ENCODE measurements around the gene ALDH2.
"Not testable (repeated sequence)": the region's sequence is repeated elsewhere in the genome, so short reads cannot be mapped to it uniquely, and the experiment has no call there.

ALDH2 gene

DNA sequence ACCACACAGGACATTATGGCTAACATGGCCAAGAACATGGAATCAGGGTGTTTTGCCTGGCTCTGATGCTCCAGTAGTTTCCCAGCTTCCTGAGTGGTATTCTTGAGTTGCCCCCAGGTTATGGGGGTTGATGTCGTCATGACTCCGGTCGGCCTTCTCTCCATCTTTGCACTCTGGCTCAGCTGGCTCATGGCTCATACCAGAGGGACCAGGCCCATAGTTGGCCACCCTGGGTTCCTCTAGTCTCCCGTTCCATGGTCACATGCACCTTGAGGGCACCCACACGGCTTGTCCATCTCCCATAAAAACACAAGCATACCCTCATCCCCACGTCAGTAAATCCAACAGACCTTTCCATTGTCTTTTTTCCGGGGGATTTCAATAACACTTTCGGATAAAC is 51.6 kb downstream of the ALDH2 start:
- Histone ChIP-seq H3K27ac (ENCODE audit: low read depth, low read length, poor library complexity, severe bottlenecking) (no peak overlapping the region), H2AFZ (ENCODE audit: low read length) (no peak overlapping the region), H3K79me2 (ENCODE audit: insufficient read depth, low read length) (no peaks in the 10 kb centered on the region), H3K9ac (ENCODE audit: low read length) (no peak overlapping the region), H3K36me3 (ENCODE audit: insufficient read depth, low read length) (no peaks in the 10 kb centered on the region), H3K4me2 (ENCODE audit: low read length) (no peak overlapping the region), H3K27me3 (ENCODE audit: insufficient read depth, low read length) (no peaks in the 10 kb centered on the region), H3K9me2 (ENCODE audit: low read depth, low read length) (no peaks in the 10 kb centered on the region), H3F3A (ENCODE audit: insufficient read depth, low read length) (no peaks in the 10 kb centered on the region), H3K9me3 (ENCODE audit: low read length) (no peaks in the 10 kb centered on the region), H3K4me1 (ENCODE audit: insufficient read depth, low read length, severe bottlenecking) (no peaks in the 10 kb centered on the region), H4K20me1 (ENCODE audit: insufficient read depth, low read length) (no peaks in the 10 kb centered on the region), H3K4me3 (ENCODE audit: low read depth, low read length, poor library complexity, severe bottlenecking) (no peak overlapping the region)
- TF ChIP-seq, protein P1, sequence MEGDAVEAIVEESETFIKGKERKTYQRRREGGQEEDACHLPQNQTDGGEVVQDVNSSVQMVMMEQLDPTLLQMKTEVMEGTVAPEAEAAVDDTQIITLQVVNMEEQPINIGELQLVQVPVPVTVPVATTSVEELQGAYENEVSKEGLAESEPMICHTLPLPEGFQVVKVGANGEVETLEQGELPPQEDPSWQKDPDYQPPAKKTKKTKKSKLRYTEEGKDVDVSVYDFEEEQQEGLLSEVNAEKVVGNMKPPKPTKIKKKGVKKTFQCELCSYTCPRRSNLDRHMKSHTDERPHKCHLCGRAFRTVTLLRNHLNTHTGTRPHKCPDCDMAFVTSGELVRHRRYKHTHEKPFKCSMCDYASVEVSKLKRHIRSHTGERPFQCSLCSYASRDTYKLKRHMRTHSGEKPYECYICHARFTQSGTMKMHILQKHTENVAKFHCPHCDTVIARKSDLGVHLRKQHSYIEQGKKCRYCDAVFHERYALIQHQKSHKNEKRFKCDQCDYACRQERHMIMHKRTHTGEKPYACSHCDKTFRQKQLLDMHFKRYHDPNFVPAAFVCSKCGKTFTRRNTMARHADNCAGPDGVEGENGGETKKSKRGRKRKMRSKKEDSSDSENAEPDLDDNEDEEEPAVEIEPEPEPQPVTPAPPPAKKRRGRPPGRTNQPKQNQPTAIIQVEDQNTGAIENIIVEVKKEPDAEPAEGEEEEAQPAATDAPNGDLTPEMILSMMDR (IDR thresholded peaks at IDR 0.05; ENCODE audit: low read length), result no peak
- no peak for TF ChIP-seq EZH2 (IDR thresholded peaks at IDR 0.05; ENCODE audit: borderline replicate concordance, low read length)

DNA sequence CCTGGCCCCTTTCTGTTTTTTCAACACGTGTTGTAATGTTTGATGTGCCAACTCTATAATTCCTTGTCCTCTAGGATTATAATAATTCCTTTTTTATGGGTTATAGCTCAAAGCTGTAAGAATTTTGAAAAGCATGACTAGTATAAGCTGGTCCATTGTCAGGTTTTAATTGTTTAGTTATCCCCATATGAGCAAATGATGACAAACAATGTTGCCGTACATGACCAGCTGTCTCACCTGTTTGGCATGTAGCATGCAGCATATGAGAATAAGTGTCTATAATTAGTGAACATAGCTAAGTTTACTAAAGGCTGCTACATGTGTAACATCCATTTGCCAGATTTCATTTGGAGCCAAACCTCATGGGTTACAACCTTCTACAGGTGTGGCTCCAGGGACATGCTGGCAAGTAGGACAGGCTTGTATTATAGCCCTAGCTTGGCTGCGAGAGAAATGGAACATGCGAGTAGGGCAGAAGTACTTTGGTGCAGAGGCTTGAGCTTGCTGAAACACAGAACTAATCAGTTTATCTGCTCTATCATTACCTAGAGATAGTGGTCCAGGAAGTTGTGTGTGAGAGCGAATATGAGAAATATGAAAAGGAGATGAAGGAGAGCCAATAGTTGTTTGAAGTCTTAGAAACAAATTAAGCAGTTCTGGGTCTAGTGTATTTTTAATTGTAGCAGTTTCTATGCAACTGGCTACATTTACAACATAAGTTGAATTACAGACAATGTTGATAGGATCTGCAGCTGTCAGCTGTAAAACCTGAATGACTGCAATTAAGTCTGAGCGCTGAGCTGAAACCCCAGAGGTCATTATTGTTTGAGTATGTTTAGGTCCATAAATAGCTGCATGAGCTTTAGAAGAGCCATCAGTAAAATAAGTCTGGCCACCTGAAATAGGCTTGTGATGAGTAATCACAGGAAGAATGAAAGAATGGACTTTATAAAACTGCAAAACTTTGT is 52.7 kb downstream of the ALDH2 start:
- Histone ChIP-seq H3K9me2 (ENCODE audit: low read depth, low read length) (no peaks in the 10 kb centered on the region), H4K20me1 (ENCODE audit: insufficient read depth, low read length) (no peaks in the 10 kb centered on the region), H3K4me1 (ENCODE audit: insufficient read depth, low read length, severe bottlenecking) (no peaks in the 10 kb centered on the region), H3K4me2 (ENCODE audit: low read length) (no peak overlapping the region), H3K9ac (ENCODE audit: low read length) (no peak overlapping the region), H3K27me3 (ENCODE audit: insufficient read depth, low read length) (no peaks in the 10 kb centered on the region), H3K4me3 (ENCODE audit: low read depth, low read length, poor library complexity, severe bottlenecking) (no peak overlapping the region), H3F3A (ENCODE audit: insufficient read depth, low read length) (no peaks in the 10 kb centered on the region), H3K36me3 (ENCODE audit: insufficient read depth, low read length) (no peaks in the 10 kb centered on the region), H2AFZ (ENCODE audit: low read length) (no peak overlapping the region), H3K79me2 (ENCODE audit: insufficient read depth, low read length) (no peaks in the 10 kb centered on the region), H3K27ac (ENCODE audit: low read depth, low read length, poor library complexity, severe bottlenecking) (no peak overlapping the region), H3K9me3 (ENCODE audit: low read length) (no peaks in the 10 kb centered on the region)
- TF ChIP-seq, protein P1 (IDR thresholded peaks at IDR 0.05; ENCODE audit: low read length), result no peak
- no peak for TF ChIP-seq EZH2 (IDR thresholded peaks at IDR 0.05; ENCODE audit: borderline replicate concordance, low read length)

DNA sequence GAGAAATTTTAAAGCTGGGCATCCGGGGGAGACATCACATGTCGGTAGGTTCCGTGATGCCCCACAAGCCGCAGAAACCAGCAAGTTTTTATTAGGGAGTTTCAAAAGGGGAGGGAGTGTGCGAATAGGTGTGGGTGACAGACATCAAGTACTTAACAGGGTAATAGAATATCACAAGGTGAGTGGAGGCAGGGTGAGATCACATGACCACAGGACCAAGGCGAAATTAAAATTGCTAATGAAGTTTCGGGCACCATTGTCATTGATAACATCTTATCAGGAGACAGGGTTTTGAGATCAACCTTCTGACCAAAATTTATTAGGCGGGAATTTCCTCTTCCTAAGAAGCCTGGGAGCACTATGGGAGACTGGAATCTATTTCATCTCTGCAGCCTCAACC is 54.1 kb downstream of the ALDH2 start:
- H3K27ac ChIP-seq (ENCODE audit: low read depth, low read length, poor library complexity, severe bottlenecking); H3K79me2 ChIP-seq (ENCODE audit: insufficient read depth, low read length); H2AFZ ChIP-seq (ENCODE audit: low read length); H3K4me3 ChIP-seq (ENCODE audit: low read depth, low read length, poor library complexity, severe bottlenecking); H3K4me1 ChIP-seq (ENCODE audit: insufficient read depth, low read length, severe bottlenecking); H3K4me2 ChIP-seq (ENCODE audit: low read length); H3K9me2 ChIP-seq (ENCODE audit: low read depth, low read length); H3K9ac ChIP-seq (ENCODE audit: low read length); H3K9me3 ChIP-seq (ENCODE audit: low read length); H4K20me1 ChIP-seq (ENCODE audit: insufficient read depth, low read length); H3F3A ChIP-seq (ENCODE audit: insufficient read depth, low read length); H3K36me3 ChIP-seq (ENCODE audit: insufficient read depth, low read length); H3K27me3 ChIP-seq (ENCODE audit: insufficient read depth, low read length): not testable (repeated sequence)

DNA sequence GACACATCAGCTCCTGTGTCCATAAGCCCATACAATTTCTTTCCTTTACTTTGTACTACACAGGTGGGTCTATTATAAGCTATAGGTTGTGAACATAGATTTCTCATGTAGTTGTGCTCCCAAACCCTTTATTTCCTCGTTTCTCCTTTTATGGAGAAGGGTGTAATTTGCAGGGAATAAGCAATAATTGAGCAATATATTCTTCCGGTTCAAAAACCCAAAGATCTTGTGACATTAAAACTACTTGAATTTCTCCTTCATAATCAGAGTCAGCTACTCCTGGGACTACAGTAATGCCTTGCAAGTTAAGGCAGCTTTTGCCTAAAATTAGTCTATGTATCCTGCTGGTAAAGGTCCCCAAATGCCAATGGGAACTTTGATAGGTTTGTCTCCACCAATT is 56.2 kb downstream of the ALDH2 start:
- H2AFZ ChIP-seq (ENCODE audit: low read length), result no peak overlapping the region
- no peaks in the 10 kb centered on the region for H3K27me3 ChIP-seq (ENCODE audit: insufficient read depth, low read length)
- no peak overlapping the region for H3K4me3 ChIP-seq (ENCODE audit: low read depth, low read length, poor library complexity, severe bottlenecking)
- H3K79me2 ChIP-seq (ENCODE audit: insufficient read depth, low read length), result no peaks in the 10 kb centered on the region
- H3K9ac ChIP-seq (ENCODE audit: low read length), result no peak overlapping the region
- H3K4me1 ChIP-seq (ENCODE audit: insufficient read depth, low read length, severe bottlenecking), result no peaks in the 10 kb centered on the region
- H3F3A ChIP-seq (ENCODE audit: insufficient read depth, low read length), result no peaks in the 10 kb centered on the region
- no peak overlapping the region for H3K27ac ChIP-seq (ENCODE audit: low read depth, low read length, poor library complexity, severe bottlenecking)
- TF ChIP-seq, protein P1 (IDR thresholded peaks at IDR 0.05; ENCODE audit: low read length), result no peak
- no peak for TF ChIP-seq EZH2 (IDR thresholded peaks at IDR 0.05; ENCODE audit: borderline replicate concordance, low read length)
- H3K9me3 ChIP-seq (ENCODE audit: low read length), result no peaks in the 10 kb centered on the region
- H3K9me2 ChIP-seq (ENCODE audit: low read depth, low read length), result no peaks in the 10 kb centered on the region
- H3K4me2 ChIP-seq (ENCODE audit: low read length), result no peak overlapping the region
- H4K20me1 ChIP-seq (ENCODE audit: insufficient read depth, low read length), result no peaks in the 10 kb centered on the region
- H3K36me3 ChIP-seq (ENCODE audit: insufficient read depth, low read length), result no peaks in the 10 kb centered on the region
